CD14-positive monocyte (primary cell): ENCODE data around the gene ZNF430. TPM values are rescaled to one million over a fixed set of nuclear protein-coding genes. Genes with fewer than 3 reads are reported as not detected.

Experiments used
- DNase-seq, 3 donors: peaks; one replicate each; pipeline ENCODE4 v3.0.0-alpha.2; 2011 to 2022
- H2AFZ ChIP-seq: 2 replicates; pipeline ENCODE4 v1.6.0; 2012; ENCODE audit warnings: mild to moderate bottlenecking, low read depth, low read length, inconsistent platforms; ENCODE audit not compliant: insufficient read depth, poor library complexity, severe bottlenecking
- H3K27ac ChIP-seq, 2 donors: 1 replicate in 1 of 2; 2 replicates in 1 of 2; pipeline ENCODE4 v1.5.1; 2012 to 2013; ENCODE audit warnings: low read length in 2 of 2, control low read depth in 1 of 2, inconsistent platforms in 1 of 2, low read depth in 1 of 2, mild to moderate bottlenecking in 1 of 2
- H3K27me3 ChIP-seq, 2 donors: one replicate each; pipeline versions ENCODE4 v1.6.0 to v1.6.1; 2011 to 2013; ENCODE audit warnings: low read length in 2 of 2; ENCODE audit not compliant: control insufficient read depth in 2 of 2, insufficient read depth in 2 of 2
- H3K36me3 ChIP-seq, 2 donors: replicated peaks in 1 of 2; 1 replicate in 1 of 2; 2 replicates in 1 of 2; pipeline versions ENCODE4 v1.5.1 to v1.6.1; 2012 to 2013; ENCODE audit warnings: low read length in 2 of 2, control low read depth in 1 of 2, inconsistent platforms in 1 of 2, mild to moderate bottlenecking in 1 of 2; ENCODE audit not compliant: insufficient read depth in 2 of 2, control insufficient read depth in 1 of 2
- H3K4me1 ChIP-seq, 2 donors: 1 replicate in 1 of 2; 2 replicates in 1 of 2; pipeline versions ENCODE4 v1.5.1 to v1.6.1; 2012 to 2013; ENCODE audit warnings: low read length in 2 of 2, control low read depth in 1 of 2, inconsistent platforms in 1 of 2, mild to moderate bottlenecking in 1 of 2, moderate library complexity in 1 of 2; ENCODE audit not compliant: insufficient read depth in 2 of 2, control insufficient read depth in 1 of 2
- H3K4me2 ChIP-seq: replicated peaks from 2 replicates; pipeline ENCODE3; 2012; ENCODE audit warnings: low read length, moderate library complexity, mild to moderate bottlenecking; ENCODE audit not compliant: poor library complexity, severe bottlenecking; ENCODE audit errors: extremely low read depth
- H3K4me3 ChIP-seq, 3 experiments: fragments of 200-600 bp in 1 of 3; sonication (generic) in 1 of 3; replicated peaks in 1 of 3; 1 replicate in 2 of 3; 2 replicates in 1 of 3; pipeline ENCODE4 v1.5.1; 2011 to 2013; ENCODE audit warnings: low read length in 3 of 3, mild to moderate bottlenecking in 3 of 3, control low read depth in 2 of 3, low read depth in 2 of 3, inconsistent platforms in 1 of 3, moderate library complexity in 1 of 3
- H3K79me2 ChIP-seq: 2 replicates; pipeline ENCODE4 v1.6.0; 2012; ENCODE audit warnings: mild to moderate bottlenecking, control low read depth, inconsistent platforms, low read length, moderate library complexity; ENCODE audit not compliant: insufficient read depth
- H3K9ac ChIP-seq: 2 replicates; pipeline ENCODE4 v1.6.0; 2017; ENCODE audit warnings: low read length, mild to moderate bottlenecking; ENCODE audit not compliant: insufficient read depth, poor library complexity, severe bottlenecking
- H3K9me3 ChIP-seq, 2 donors: replicated peaks in 1 of 2; 1 replicate in 1 of 2; 2 replicates in 1 of 2; pipeline versions ENCODE4 v1.5.1 to v1.6.1; 2012 to 2013; ENCODE audit warnings: low read length in 2 of 2, control low read depth in 1 of 2; ENCODE audit not compliant: control insufficient read depth in 1 of 2, insufficient read depth in 1 of 2
- H4K20me1 ChIP-seq: 2 replicates; pipeline ENCODE4 v1.6.0; 2012; ENCODE audit warnings: mild to moderate bottlenecking, low read length, control low read depth, moderate library complexity; ENCODE audit not compliant: insufficient read depth
- H3K27ac Mint-ChIP-seq, 7 donors: one replicate each; pipeline ENCODE4 v1.8.0; 2020; ENCODE audit warnings: mild to moderate bottlenecking in 7 of 7, mixed read lengths in 7 of 7, moderate library complexity in 6 of 7, inconsistent platforms in 2 of 7
- H3K27me3 Mint-ChIP-seq, 3 donors: one replicate each; pipeline ENCODE4 v1.8.0; 2021 to 2022; ENCODE audit warnings: low read depth in 3 of 3, mild to moderate bottlenecking in 3 of 3, mixed read lengths in 3 of 3, moderate library complexity in 3 of 3, inconsistent platforms in 1 of 3
- H3K36me3 Mint-ChIP-seq, 2 donors: one replicate each; pipeline ENCODE4 v1.8.0; 2020; ENCODE audit warnings: mixed read lengths in 2 of 2, inconsistent platforms in 1 of 2, mild to moderate bottlenecking in 1 of 2
- H3K4me1 Mint-ChIP-seq: one replicate; pipeline ENCODE4 v1.8.0; 2020; ENCODE audit warnings: mild to moderate bottlenecking, mixed read lengths
- H3K4me3 Mint-ChIP-seq, 2 donors: one replicate each; pipeline ENCODE4 v1.8.0; 2020; ENCODE audit warnings: mild to moderate bottlenecking in 2 of 2, mixed read lengths in 2 of 2, moderate library complexity in 1 of 2
- H3K9me3 Mint-ChIP-seq, 7 donors: one replicate each; pipeline ENCODE4 v1.8.0; 2020 to 2022; ENCODE audit warnings: mixed read lengths in 7 of 7, mild to moderate bottlenecking in 6 of 7, moderate library complexity in 6 of 7, inconsistent platforms in 2 of 7
- CTCF ChIP-seq: fragments of 200-600 bp; IDR thresholded peaks from one replicate; pipeline ENCODE4 v1.8.0; 2022; ENCODE audit warnings: antibody characterized with exemption, mild to moderate bottlenecking
- WGBS: methylation state at CpG from one replicate; pipeline ENCODE4 v1.1.5; 2013; ENCODE audit warnings: missing lambda C conversion rate; ENCODE audit not compliant: insufficient coverage; 5-methylcytosine and 5-hydroxymethylcytosine counted together
- intact Hi-C, 2 donors: fragments of 100-400 bp; cut with micrococcal nuclease; formaldehyde crosslinking; loops; one replicate each; pipeline versions ENCODE4 v1.15.0 to v1.15.1; 2023
- polyA plus RNA-seq, 3 donors: library from polyadenylated mRNA; depleted of rRNA in 1 of 3; unstranded in 2 of 3; stranded (reverse) in 1 of 3; fragments of 300-500 nt in 2 of 3; fragments of >200 nt in 1 of 3; fragmentation: Illumina TruSeq in 2 of 3; gene quantifications; 1 replicate in 2 of 3; 2 replicates in 1 of 3; pipeline ENCODE4 v1.2.3, GENCODE V29; 2012 to 2021
- small RNA-seq: library from RNA; depleted of rRNA; stranded (forward); fragments of <200 nt; gene quantifications from one replicate; pipeline ENCODE3, GENCODE V24; 2012; ENCODE audit warnings: low read depth; ENCODE audit not compliant: insufficient read length

ZNF430 gene
- polyA plus RNA-seq, 3 donors = 5.7 to 11.6 (median 8.8) TPM

DNA sequence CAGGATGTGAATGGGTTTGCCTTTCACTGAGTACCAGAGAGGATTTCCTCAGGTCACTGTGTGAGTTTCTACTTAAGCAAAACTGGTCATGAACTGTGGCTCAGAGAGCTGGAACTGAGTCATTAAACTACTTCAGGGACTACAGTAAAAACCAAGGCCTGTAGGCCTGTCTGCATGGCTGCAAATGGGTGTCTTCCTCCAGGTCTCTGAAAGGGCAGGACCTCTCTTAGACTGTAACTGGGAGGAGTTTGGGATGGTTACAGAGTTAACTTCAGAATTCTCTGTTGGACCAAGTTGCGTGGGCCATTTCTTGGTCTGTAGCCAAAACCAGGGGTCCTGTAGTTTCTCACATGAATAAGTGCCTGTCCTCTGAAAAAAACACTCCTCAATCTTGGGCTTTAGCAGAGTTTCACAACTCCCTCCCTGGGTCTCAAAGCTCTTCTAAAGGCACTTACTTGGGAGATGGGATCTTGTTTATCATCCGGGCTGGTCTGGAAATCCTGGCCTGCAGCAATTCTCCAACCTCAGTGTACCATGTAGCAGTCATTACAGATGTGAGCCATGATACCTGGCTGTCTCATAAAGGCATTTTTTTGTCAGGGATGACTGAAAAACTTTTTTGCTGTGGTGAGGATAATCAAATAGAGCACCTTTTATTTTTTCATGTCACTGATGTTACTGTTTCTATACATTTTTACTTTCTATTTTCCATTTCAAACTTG is 81.2 kb downstream of the ZNF430 start:
- Mint-ChIP-seq H3K27me3 (no peaks in the 10 kb centered on the region), H3K4me3 (no peak overlapping the region), H3K4me1 (no peaks in the 10 kb centered on the region), H3K9me3 (peaks cover 6 to 45% (median 22%) of the 10 kb centered on the region in 7 donors), H3K36me3 (peaks cover 24 to 78% of the 10 kb centered on the region in 2 donors), H3K27ac (no peak overlapping the region)
- intact Hi-C loops = no loop called here
- no peak overlapping the region for H3K4me2 ChIP-seq
- no peak overlapping the region for H2AFZ ChIP-seq
- no peaks in the 10 kb centered on the region for H3K79me2 ChIP-seq
- H3K9ac ChIP-seq = no peak overlapping the region
- no peaks in the 10 kb centered on the region for H4K20me1 ChIP-seq
- peaks cover 5 to 54% of the 10 kb centered on the region in 2 donors for H3K36me3 ChIP-seq
- TF ChIP-seq CTCF = no peak
- no peak overlapping the region for H3K27ac ChIP-seq
- no peak overlapping the region for H3K4me3 ChIP-seq
- WGBS = 100% methylated on average over 1 of the region's 2 CpGs
- H3K9me3 ChIP-seq = peaks cover 11 to 26% of the 10 kb centered on the region in 2 donors
- no peaks in the 10 kb centered on the region for H3K4me1 ChIP-seq
- no peaks in the 10 kb centered on the region for H3K27me3 ChIP-seq
- no peak for DNase-seq

DNA sequence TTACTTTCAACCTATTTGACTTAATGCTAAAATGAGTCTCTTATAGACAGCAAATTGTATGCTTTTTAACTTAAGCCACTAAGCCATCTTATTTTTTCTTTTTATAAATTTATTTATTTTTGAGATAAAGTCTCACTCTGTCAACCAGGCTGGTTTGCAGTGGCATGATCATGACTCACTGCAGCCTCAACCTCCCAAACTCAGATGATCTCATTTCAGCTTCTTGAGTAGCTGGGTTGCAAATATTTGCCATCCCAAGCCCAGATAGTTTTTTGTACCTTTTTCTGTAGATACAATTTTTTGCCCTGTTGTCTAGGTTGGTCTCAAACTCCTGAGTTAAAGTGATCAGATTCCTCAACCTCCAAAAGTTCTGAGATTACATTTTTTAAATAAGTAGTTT is 88.7 kb downstream of the ZNF430 start:
- intact Hi-C loops = no loop called here
- Histone ChIP-seq H3K4me3 (no peak overlapping the region), H3K79me2 (no peaks in the 10 kb centered on the region), H4K20me1 (no peaks in the 10 kb centered on the region), H3K27ac (no peak overlapping the region), H3K9me3 (peaks cover 36 to 44% of the 10 kb centered on the region in 2 donors), H2AFZ (no peak overlapping the region), H3K4me2 (no peak overlapping the region), H3K27me3 (no peaks in the 10 kb centered on the region), H3K4me1 (no peaks in the 10 kb centered on the region), H3K36me3 (peaks cover 0 to 81% of the 10 kb centered on the region in 2 donors), H3K9ac (no peak overlapping the region)
- peaks cover 0 to 2% (median 0%) of the 10 kb centered on the region in 3 donors for H3K27me3 Mint-ChIP-seq
- no peaks in the 10 kb centered on the region for H3K4me1 Mint-ChIP-seq
- H3K4me3 Mint-ChIP-seq = no peak overlapping the region
- TF ChIP-seq CTCF = no peak
- H3K36me3 Mint-ChIP-seq = peaks cover 45 to 92% of the 10 kb centered on the region in 2 donors
- no peak overlapping the region for H3K27ac Mint-ChIP-seq
- peaks cover 37 to 79% (median 57%) of the 10 kb centered on the region in 7 donors for H3K9me3 Mint-ChIP-seq
- DNase-seq = no peak

Small RNA genes lying within 50 kb of the gene (small RNA-seq; reads per million reads assigned to genes)
- not detected for gene AC008739.3

Other genes starting within 250 kb of the ZNF430 start
- gene ZNF66, start 244.4 kb upstream of the ZNF430 start, polyA plus RNA-seq = 1 to 10 TPM in 1 of 3 donors, under 1 TPM in 2; 0.83 to 1.3 (median 0.95) TPM
- gene ZNF85, start 97.4 kb upstream of the ZNF430 start, polyA plus RNA-seq = 1 to 10 TPM in 2 of 3 donors, under 1 TPM in 1; 0.85 to 2.8 (median 1.2) TPM
- gene ZNF714, start 61.5 kb downstream of the ZNF430 start, polyA plus RNA-seq = 1 to 10 TPM; 1.7 to 5.8 (median 2.4) TPM
- gene ZNF431, start 121.4 kb downstream of the ZNF430 start, polyA plus RNA-seq = 1 to 10 TPM; 1.8 to 9.8 (median 4.6) TPM